ENCODE results near the gene EXOC4.
A peak's percentile ranks its signal among the peaks of the same experiment; 100 is the strongest.

The EXOC4 gene

GRCh38 chr7:133733401-133733800 is 480.5 kb downstream of the EXOC4 start:
- H3K4me3 ChIP-seq (ENCODE audit: control insufficient read depth in 1 of 7, extremely low read depth in 1 of 7, insufficient read depth in 4 of 7, low read depth in 2 of 7, low read length in 6 of 7) = no peak overlapping the region
- no peaks in the 10 kb centered on the region for H3K36me3 ChIP-seq (ENCODE audit: control insufficient read depth in 4 of 4, insufficient read depth in 4 of 4, low read length in 3 of 4)
- WGBS (ENCODE audit: insufficient coverage) = 86% methylated on average over 2 of the region's 5 CpGs
- H3K9me3 ChIP-seq (ENCODE audit: control extremely low read depth in 1 of 5, control insufficient read depth in 4 of 5, insufficient read depth in 2 of 5, low read depth in 1 of 5, low read length in 4 of 5) = no peaks in the 10 kb centered on the region
- DNase-seq = no peak
- H3K27me3 ChIP-seq (replicated peaks in 2 of 5; ENCODE audit: control insufficient read depth in 4 of 5, insufficient read depth in 5 of 5, low read length in 4 of 5) = no peaks in the 10 kb centered on the region
- no peaks in the 10 kb centered on the region for H3K4me1 ChIP-seq (ENCODE audit: control extremely low read depth in 1 of 4, control insufficient read depth in 4 of 4, insufficient read depth in 4 of 4, low read length in 3 of 4)
- ChIA-PET POLR2A (no interaction called here), CTCF (interaction anchor here (2.2 kb wide), 1 partner anchor 9 kb away, joined by 7 read pairs; no protein-coding TSS in a partner anchor)
- no peak overlapping the region for H3K27ac ChIP-seq (ENCODE audit: insufficient read depth in 1 of 2, low read depth in 1 of 2, low read length in 2 of 2, poor library complexity in 1 of 2, severe bottlenecking in 2 of 2)

GRCh38 chr7:133735222-133735621 is 482.3 kb downstream of the EXOC4 start:
- H3K27ac ChIP-seq (ENCODE audit: insufficient read depth in 1 of 2, low read depth in 1 of 2, low read length in 2 of 2, poor library complexity in 1 of 2, severe bottlenecking in 2 of 2) = no peak overlapping the region
- no peaks in the 10 kb centered on the region for H3K27me3 ChIP-seq (replicated peaks in 2 of 5; ENCODE audit: control insufficient read depth in 4 of 5, insufficient read depth in 5 of 5, low read length in 4 of 5)
- DNase-seq = no peak
- no peak overlapping the region for H3K4me3 ChIP-seq (ENCODE audit: control insufficient read depth in 1 of 7, extremely low read depth in 1 of 7, insufficient read depth in 4 of 7, low read depth in 2 of 7, low read length in 6 of 7)
- ChIA-PET CTCF (no interaction called here), POLR2A (no interaction called here)
- H3K4me1 ChIP-seq (ENCODE audit: control extremely low read depth in 1 of 4, control insufficient read depth in 4 of 4, insufficient read depth in 4 of 4, low read length in 3 of 4) = no peaks in the 10 kb centered on the region
- H3K36me3 ChIP-seq (ENCODE audit: control insufficient read depth in 4 of 4, insufficient read depth in 4 of 4, low read length in 3 of 4) = no peaks in the 10 kb centered on the region
- no CpG with 5 or more reads among the region's 1 CpG for WGBS (ENCODE audit: insufficient coverage)
- no peaks in the 10 kb centered on the region for H3K9me3 ChIP-seq (ENCODE audit: control extremely low read depth in 1 of 5, control insufficient read depth in 4 of 5, insufficient read depth in 2 of 5, low read depth in 1 of 5, low read length in 4 of 5)

- WGBS (ENCODE audit: insufficient coverage) = no CpG with 5 or more reads among the region's 1 CpG
- Histone ChIP-seq H3K9me3 (ENCODE audit: control extremely low read depth in 1 of 5, control insufficient read depth in 4 of 5, insufficient read depth in 2 of 5, low read depth in 1 of 5, low read length in 4 of 5) (no peaks in the 10 kb centered on the region), H3K4me3 (ENCODE audit: control insufficient read depth in 1 of 7, extremely low read depth in 1 of 7, insufficient read depth in 4 of 7, low read depth in 2 of 7, low read length in 6 of 7) (no peak overlapping the region), H3K27ac (ENCODE audit: insufficient read depth in 1 of 2, low read depth in 1 of 2, low read length in 2 of 2, poor library complexity in 1 of 2, severe bottlenecking in 2 of 2) (no peak overlapping the region), H3K27me3 (replicated peaks in 2 of 5; ENCODE audit: control insufficient read depth in 4 of 5, insufficient read depth in 5 of 5, low read length in 4 of 5) (no peaks in the 10 kb centered on the region), H3K4me1 (ENCODE audit: control extremely low read depth in 1 of 4, control insufficient read depth in 4 of 4, insufficient read depth in 4 of 4, low read length in 3 of 4) (no peaks in the 10 kb centered on the region), H3K36me3 (ENCODE audit: control insufficient read depth in 4 of 4, insufficient read depth in 4 of 4, low read length in 3 of 4) (no peaks in the 10 kb centered on the region)
- POLR2A ChIA-PET = no interaction called here
- no peak for DNase-seq
- CTCF ChIA-PET = no interaction called here
Observed at GRCh38 chr7:133739817-133740216, 486.9 kb downstream of the EXOC4 start.

- Histone ChIP-seq H3K36me3 (ENCODE audit: control insufficient read depth in 4 of 4, insufficient read depth in 4 of 4, low read length in 3 of 4) (no peaks in the 10 kb centered on the region), H3K4me3 (ENCODE audit: control insufficient read depth in 1 of 7, extremely low read depth in 1 of 7, insufficient read depth in 4 of 7, low read depth in 2 of 7, low read length in 6 of 7) (no peak overlapping the region), H3K27ac (ENCODE audit: insufficient read depth in 1 of 2, low read depth in 1 of 2, low read length in 2 of 2, poor library complexity in 1 of 2, severe bottlenecking in 2 of 2) (no peak overlapping the region), H3K4me1 (ENCODE audit: control extremely low read depth in 1 of 4, control insufficient read depth in 4 of 4, insufficient read depth in 4 of 4, low read length in 3 of 4) (no peaks in the 10 kb centered on the region), H3K9me3 (ENCODE audit: control extremely low read depth in 1 of 5, control insufficient read depth in 4 of 5, insufficient read depth in 2 of 5, low read depth in 1 of 5, low read length in 4 of 5) (no peaks in the 10 kb centered on the region), H3K27me3 (replicated peaks in 2 of 5; ENCODE audit: control insufficient read depth in 4 of 5, insufficient read depth in 5 of 5, low read length in 4 of 5) (no peaks in the 10 kb centered on the region)
- 100% methylated on average over 1 of the region's 3 CpGs for WGBS (ENCODE audit: insufficient coverage)
- CTCF ChIA-PET = interaction anchor here (0.7 to 1.2 kb wide), 2 partner anchors 11 to 12 kb away, joined by 3 to 6 read pairs; no protein-coding TSS in a partner anchor
- DNase-seq = no peak
- POLR2A ChIA-PET = no interaction called here
Observed at GRCh38 chr7:133741078-133741477, 488.2 kb downstream of the EXOC4 start.

DNA sequence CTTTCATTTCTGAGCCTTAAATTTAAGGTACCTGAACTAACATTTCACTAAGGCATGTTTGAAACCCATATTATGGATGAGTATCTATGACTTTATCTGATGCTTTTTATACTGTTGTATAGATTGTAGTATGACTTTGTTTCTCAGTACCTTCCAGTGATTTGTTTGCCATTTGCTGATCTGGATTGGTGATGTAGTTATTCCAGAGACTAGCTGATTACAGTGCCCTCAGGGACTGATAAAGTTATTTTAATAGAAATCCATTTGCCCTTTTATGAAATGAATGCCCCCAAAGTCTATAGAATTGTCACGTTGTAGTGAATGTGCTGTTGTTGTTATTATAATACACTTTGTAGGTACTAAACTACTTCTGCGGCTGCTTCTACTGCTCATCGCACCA is 488.8 kb downstream of the EXOC4 start:
- Histone ChIP-seq H3K9me3 (ENCODE audit: control extremely low read depth in 1 of 5, control insufficient read depth in 4 of 5, insufficient read depth in 2 of 5, low read depth in 1 of 5, low read length in 4 of 5) (no peaks in the 10 kb centered on the region), H3K4me1 (ENCODE audit: control extremely low read depth in 1 of 4, control insufficient read depth in 4 of 4, insufficient read depth in 4 of 4, low read length in 3 of 4) (no peaks in the 10 kb centered on the region), H3K27ac (ENCODE audit: insufficient read depth in 1 of 2, low read depth in 1 of 2, low read length in 2 of 2, poor library complexity in 1 of 2, severe bottlenecking in 2 of 2) (no peak overlapping the region), H3K36me3 (ENCODE audit: control insufficient read depth in 4 of 4, insufficient read depth in 4 of 4, low read length in 3 of 4) (no peaks in the 10 kb centered on the region), H3K27me3 (replicated peaks in 2 of 5; ENCODE audit: control insufficient read depth in 4 of 5, insufficient read depth in 5 of 5, low read length in 4 of 5) (no peaks in the 10 kb centered on the region), H3K4me3 (ENCODE audit: control insufficient read depth in 1 of 7, extremely low read depth in 1 of 7, insufficient read depth in 4 of 7, low read depth in 2 of 7, low read length in 6 of 7) (no peak overlapping the region)
- DNase-seq = no peak
- CTCF ChIA-PET = interaction anchor here (0.6 to 1.9 kb wide), 3 partner anchors 400 to 587 kb away, joined by 3 to 6 read pairs (median 3); no protein-coding TSS in a partner anchor
- POLR2A ChIA-PET = no interaction called here
- WGBS (ENCODE audit: insufficient coverage) = 100% methylated on average over 2 of the region's 3 CpGs

- CTCF ChIA-PET = interaction anchor here (0.5 to 1.9 kb wide), 10 partner anchors 9 to 585 kb away, joined by 3 to 7 read pairs (median 3); no protein-coding TSS in a partner anchor
- DNase-seq = peak; percentile 38 to 67 (median 66)
- 100% methylated on average over 1 of the region's 6 CpGs for WGBS (ENCODE audit: insufficient coverage)
- Histone ChIP-seq H3K4me1 (ENCODE audit: control extremely low read depth in 1 of 4, control insufficient read depth in 4 of 4, insufficient read depth in 4 of 4, low read length in 3 of 4) (no peaks in the 10 kb centered on the region), H3K36me3 (ENCODE audit: control insufficient read depth in 4 of 4, insufficient read depth in 4 of 4, low read length in 3 of 4) (no peaks in the 10 kb centered on the region), H3K27me3 (replicated peaks in 2 of 5; ENCODE audit: control insufficient read depth in 4 of 5, insufficient read depth in 5 of 5, low read length in 4 of 5) (no peaks in the 10 kb centered on the region), H3K9me3 (ENCODE audit: control extremely low read depth in 1 of 5, control insufficient read depth in 4 of 5, insufficient read depth in 2 of 5, low read depth in 1 of 5, low read length in 4 of 5) (no peaks in the 10 kb centered on the region), H3K4me3 (ENCODE audit: control insufficient read depth in 1 of 7, extremely low read depth in 1 of 7, insufficient read depth in 4 of 7, low read depth in 2 of 7, low read length in 6 of 7) (no peak overlapping the region), H3K27ac (ENCODE audit: insufficient read depth in 1 of 2, low read depth in 1 of 2, low read length in 2 of 2, poor library complexity in 1 of 2, severe bottlenecking in 2 of 2) (no peak overlapping the region)
- POLR2A ChIA-PET = no interaction called here
Observed at GRCh38 chr7:133742709-133743538, 490.0 kb downstream of the EXOC4 start.

DNA sequence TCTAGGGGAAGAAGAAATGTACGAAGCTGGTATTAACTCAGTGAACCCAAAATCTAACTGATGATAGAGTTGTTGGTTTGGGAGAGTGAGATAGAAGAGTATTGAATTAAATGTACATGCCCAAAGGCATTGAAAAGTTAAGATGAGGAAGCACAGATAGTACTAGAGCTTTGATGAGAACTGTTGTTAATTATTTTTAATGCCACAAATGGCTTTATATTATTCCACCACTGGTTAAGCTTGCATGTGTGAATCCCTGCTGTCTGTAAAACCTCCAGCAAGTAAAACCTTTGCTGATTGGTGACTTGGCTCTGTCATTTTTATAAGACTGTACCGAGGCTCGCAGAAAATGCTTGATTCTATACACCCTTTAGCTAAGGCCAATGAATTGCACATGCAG is 491.6 kb downstream of the EXOC4 start:
- Histone ChIP-seq H3K9me3 (ENCODE audit: control extremely low read depth in 1 of 5, control insufficient read depth in 4 of 5, insufficient read depth in 2 of 5, low read depth in 1 of 5, low read length in 4 of 5) (no peaks in the 10 kb centered on the region), H3K4me1 (ENCODE audit: control extremely low read depth in 1 of 4, control insufficient read depth in 4 of 4, insufficient read depth in 4 of 4, low read length in 3 of 4) (no peaks in the 10 kb centered on the region), H3K36me3 (ENCODE audit: control insufficient read depth in 4 of 4, insufficient read depth in 4 of 4, low read length in 3 of 4) (no peaks in the 10 kb centered on the region), H3K27ac (ENCODE audit: insufficient read depth in 1 of 2, low read depth in 1 of 2, low read length in 2 of 2, poor library complexity in 1 of 2, severe bottlenecking in 2 of 2) (no peak overlapping the region), H3K4me3 (ENCODE audit: control insufficient read depth in 1 of 7, extremely low read depth in 1 of 7, insufficient read depth in 4 of 7, low read depth in 2 of 7, low read length in 6 of 7) (no peak overlapping the region), H3K27me3 (replicated peaks in 2 of 5; ENCODE audit: control insufficient read depth in 4 of 5, insufficient read depth in 5 of 5, low read length in 4 of 5) (no peaks in the 10 kb centered on the region)
- POLR2A ChIA-PET = no interaction called here
- CTCF ChIA-PET = no interaction called here
- no peak for DNase-seq
- 96% methylated on average over 3 of the region's 3 CpGs for WGBS (ENCODE audit: insufficient coverage)
